ENCODE measurements around the gene WDR93. TPM values are rescaled to one million over a fixed set of nuclear protein-coding genes. Genes with fewer than 3 reads are reported as not detected.
A peak's percentile ranks its signal among the peaks of the same experiment; 100 is the strongest.

WDR93 gene
- total RNA-seq, 4 donors from 2014 or later, result 0.21 to 0.39 TPM; not detected in 2

DNA sequence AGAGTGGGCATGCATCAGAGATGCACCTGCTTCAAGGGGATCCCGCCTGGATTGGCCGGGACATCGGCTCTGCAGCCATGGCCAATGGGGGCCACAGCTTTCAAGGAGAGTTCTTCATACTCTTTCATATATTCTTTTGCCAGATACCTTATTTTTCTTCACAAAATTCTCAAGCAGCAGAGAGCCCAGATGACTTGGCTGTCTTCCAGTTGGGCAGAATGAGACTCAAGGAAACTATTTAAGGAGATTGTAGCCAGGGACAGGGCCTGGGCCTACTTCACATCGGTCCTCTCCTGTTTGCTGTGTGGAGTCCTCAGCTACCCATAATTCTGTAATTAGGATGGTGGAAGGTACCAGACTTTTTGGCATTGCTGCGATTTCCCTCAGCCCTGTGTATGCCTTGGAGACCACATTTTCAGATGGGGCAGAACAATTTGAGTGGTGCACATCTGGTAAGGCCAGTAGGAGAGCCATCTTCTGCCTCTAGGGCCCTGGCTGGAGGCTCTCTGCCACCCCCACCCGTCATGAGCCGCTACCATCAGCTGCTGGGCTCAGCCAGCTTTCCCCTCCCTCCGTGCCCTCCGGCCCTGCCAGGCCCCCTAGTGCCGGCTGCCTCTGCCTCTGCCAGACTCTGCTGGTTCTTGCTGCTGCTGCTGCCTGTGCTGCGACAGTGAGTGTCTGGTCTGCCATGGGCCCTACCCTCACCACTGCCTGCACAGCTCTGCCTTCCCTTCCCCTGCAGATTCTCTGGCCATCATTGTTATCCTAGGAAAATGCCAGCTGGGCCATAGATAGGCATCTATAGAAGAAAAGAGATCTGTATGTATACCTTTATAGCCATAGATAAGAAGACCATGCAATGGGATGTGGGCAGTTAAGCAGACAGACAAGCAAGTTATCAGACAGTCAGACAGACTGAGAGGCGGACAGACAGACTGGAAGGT lies 18.1 kb upstream of the WDR93 start:
- peak overlapping the region in 1 of 4 donors; percentile 44 for H3K27ac ChIP-seq
- TF ChIP-seq, protein P1, sequence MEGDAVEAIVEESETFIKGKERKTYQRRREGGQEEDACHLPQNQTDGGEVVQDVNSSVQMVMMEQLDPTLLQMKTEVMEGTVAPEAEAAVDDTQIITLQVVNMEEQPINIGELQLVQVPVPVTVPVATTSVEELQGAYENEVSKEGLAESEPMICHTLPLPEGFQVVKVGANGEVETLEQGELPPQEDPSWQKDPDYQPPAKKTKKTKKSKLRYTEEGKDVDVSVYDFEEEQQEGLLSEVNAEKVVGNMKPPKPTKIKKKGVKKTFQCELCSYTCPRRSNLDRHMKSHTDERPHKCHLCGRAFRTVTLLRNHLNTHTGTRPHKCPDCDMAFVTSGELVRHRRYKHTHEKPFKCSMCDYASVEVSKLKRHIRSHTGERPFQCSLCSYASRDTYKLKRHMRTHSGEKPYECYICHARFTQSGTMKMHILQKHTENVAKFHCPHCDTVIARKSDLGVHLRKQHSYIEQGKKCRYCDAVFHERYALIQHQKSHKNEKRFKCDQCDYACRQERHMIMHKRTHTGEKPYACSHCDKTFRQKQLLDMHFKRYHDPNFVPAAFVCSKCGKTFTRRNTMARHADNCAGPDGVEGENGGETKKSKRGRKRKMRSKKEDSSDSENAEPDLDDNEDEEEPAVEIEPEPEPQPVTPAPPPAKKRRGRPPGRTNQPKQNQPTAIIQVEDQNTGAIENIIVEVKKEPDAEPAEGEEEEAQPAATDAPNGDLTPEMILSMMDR (IDR thresholded peaks at IDR 0.05), result no peak
- TF ChIP-seq POLR2A (IDR thresholded peaks at IDR 0.05) (no peak), EP300 (IDR thresholded peaks at IDR 0.05) (no peak)
- H3K4me1 ChIP-seq, result peaks cover 0 to 13% (median 0%) of the 10 kb centered on the region in 4 donors
- 57 to 81% methylated on average over 11 to 12 of the region's 12 CpGs for WGBS, 2 donors
- DNase-seq (ENCODE audit: low spot score in 2 of 2), result peak in 1 of 2 donors; percentile 44
- H3K4me3 ChIP-seq, result no peak overlapping the region
- no peaks in the 10 kb centered on the region for H3K9me3 ChIP-seq
- no peaks in the 10 kb centered on the region for H3K36me3 ChIP-seq
- H3K27me3 ChIP-seq, result no peaks in the 10 kb centered on the region

DNA sequence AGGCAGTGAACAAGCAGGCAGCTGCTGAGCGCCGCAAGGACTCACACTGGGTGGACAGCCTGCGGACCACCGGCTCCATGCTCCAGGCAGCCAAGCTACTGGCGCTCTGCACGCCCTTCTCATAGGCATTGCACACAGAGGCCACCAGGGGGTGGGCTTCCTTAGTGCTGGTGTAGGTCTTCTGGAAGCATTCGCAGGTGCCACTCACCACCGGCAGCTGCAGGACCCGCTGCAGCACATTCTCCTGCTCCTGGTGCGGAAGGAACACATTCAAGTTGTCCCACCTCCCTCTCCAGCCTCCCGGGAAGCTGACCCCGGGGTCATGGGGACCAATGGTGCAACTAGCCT lies 17.5 kb upstream of the WDR93 start:
- Histone ChIP-seq H3K27ac (no peak overlapping the region), H3K4me3 (no peak overlapping the region)
- TF ChIP-seq EP300 (IDR thresholded peaks at IDR 0.05), result no peak
- TF ChIP-seq POLR2A (IDR thresholded peaks at IDR 0.05), result no peak
- TF ChIP-seq, protein P1 (IDR thresholded peaks at IDR 0.05), result no peak

DNA sequence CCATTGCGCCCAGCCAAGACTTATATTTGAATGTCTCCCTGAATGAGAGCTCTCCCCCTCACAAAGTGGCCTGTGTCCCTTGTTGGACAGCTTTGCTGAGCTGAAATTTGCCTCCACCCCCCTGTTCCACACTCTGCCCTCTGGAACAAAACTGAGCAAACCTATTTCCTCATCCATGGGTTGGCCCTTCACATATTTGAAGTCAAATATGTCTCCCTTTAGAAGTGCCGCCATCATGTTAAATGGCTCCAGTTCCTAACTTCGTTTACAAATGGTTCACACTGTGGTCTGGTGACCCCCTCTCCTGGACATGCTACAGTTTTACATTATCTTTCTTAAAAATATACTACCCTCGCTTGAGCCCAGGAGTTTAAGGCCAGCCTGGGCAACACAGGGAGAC lies 16.1 kb upstream of the WDR93 start:
- no peaks in the 10 kb centered on the region for H3K36me3 ChIP-seq
- no peaks in the 10 kb centered on the region for H3K27me3 ChIP-seq
- H3K4me1 ChIP-seq, result peaks cover 0 to 13% (median 2%) of the 10 kb centered on the region in 4 donors
- WGBS, 2 donors, result 77 to 78% methylated on average over 4 of the region's 4 CpGs
- H3K4me3 ChIP-seq, result no peak overlapping the region
- no peaks in the 10 kb centered on the region for H3K9me3 ChIP-seq
- H3K27ac ChIP-seq, result no peak overlapping the region
- no peak for TF ChIP-seq EP300 (IDR thresholded peaks at IDR 0.05)
- TF ChIP-seq, protein P1 (IDR thresholded peaks at IDR 0.05), result no peak
- TF ChIP-seq POLR2A (IDR thresholded peaks at IDR 0.05), result no peak
- no peak for DNase-seq (ENCODE audit: low spot score in 2 of 2)

More for the DNA sequence above, 17.5 kb upstream of the WDR93 start:
- no peaks in the 10 kb centered on the region for H3K27me3 ChIP-seq
- WGBS, 2 donors, result 57 to 63% methylated on average over 10 to 12 of the region's 12 CpGs
- peaks cover 0 to 13% (median 0%) of the 10 kb centered on the region in 4 donors for H3K4me1 ChIP-seq
- H3K9me3 ChIP-seq, result no peaks in the 10 kb centered on the region
- H3K36me3 ChIP-seq, result no peaks in the 10 kb centered on the region
- DNase-seq (ENCODE audit: low spot score in 2 of 2), result no peak

DNA sequence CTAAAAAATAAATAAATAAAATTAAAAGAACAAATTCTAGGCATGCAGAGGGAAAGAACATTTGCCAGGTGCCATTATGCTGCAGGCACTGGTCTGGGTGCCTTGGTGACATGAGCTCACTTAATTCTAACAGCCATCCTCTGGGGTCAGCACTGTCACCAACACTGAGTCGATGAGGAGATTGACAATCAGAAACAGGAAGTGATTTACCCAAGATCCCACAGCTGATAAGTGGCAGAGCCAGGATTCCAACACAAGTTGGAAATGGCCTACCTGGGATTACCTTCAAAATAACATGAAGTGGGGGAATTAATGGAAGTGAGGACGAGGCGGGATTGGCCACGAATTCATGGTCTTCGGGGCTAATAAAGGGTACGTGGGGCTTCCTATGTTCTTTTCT lies 15.0 kb upstream of the WDR93 start:
- H3K36me3 ChIP-seq, result no peaks in the 10 kb centered on the region
- H3K4me3 ChIP-seq, result no peak overlapping the region
- no peaks in the 10 kb centered on the region for H3K9me3 ChIP-seq
- H3K4me1 ChIP-seq, result peaks cover 0 to 22% (median 5%) of the 10 kb centered on the region in 4 donors
- no peak for DNase-seq (ENCODE audit: low spot score in 2 of 2)
- 82 to 84% methylated on average over 6 of the region's 6 CpGs for WGBS, 2 donors
- H3K27me3 ChIP-seq, result no peaks in the 10 kb centered on the region
- H3K27ac ChIP-seq, result no peak overlapping the region
- TF ChIP-seq POLR2A (IDR thresholded peaks at IDR 0.05) (no peak), EP300 (IDR thresholded peaks at IDR 0.05) (no peak)
- TF ChIP-seq, protein P1 (IDR thresholded peaks at IDR 0.05), result no peak

DNA sequence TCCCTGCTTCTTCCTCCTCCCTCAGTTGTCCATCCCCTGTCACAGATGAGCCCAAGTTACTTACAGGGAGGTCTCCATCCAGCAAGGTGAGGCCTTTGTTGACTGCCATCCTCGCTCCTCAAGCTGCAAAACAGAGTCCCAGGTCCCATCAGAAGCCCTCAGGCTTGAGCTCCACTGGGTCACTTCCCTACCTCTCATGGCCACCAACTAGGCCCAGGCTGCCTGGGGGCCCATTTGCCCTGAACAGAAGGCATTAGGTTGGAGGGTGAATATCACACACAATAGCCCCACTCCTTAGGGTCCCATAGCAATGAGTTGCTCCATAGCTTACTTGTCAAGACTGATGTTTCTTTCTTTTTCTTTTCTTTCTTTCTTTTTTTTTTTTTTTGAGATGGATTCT lies 13.2 kb upstream of the WDR93 start:
- 100% methylated on average over 1 of the region's 1 CpG for WGBS, 2 donors
- H3K36me3 ChIP-seq, result peaks cover 0 to 1% (median 0%) of the 10 kb centered on the region in 3 donors
- no peak overlapping the region for H3K4me3 ChIP-seq
- H3K4me1 ChIP-seq, result peaks cover 0 to 24% (median 6%) of the 10 kb centered on the region in 4 donors
- H3K27ac ChIP-seq, result no peak overlapping the region
- TF ChIP-seq EP300 (IDR thresholded peaks at IDR 0.05) (no peak), POLR2A (IDR thresholded peaks at IDR 0.05) (no peak)
- TF ChIP-seq, protein P1 (IDR thresholded peaks at IDR 0.05), result no peak
- no peak for DNase-seq (ENCODE audit: low spot score in 2 of 2)
- no peaks in the 10 kb centered on the region for H3K9me3 ChIP-seq
- H3K27me3 ChIP-seq, result no peaks in the 10 kb centered on the region
